Progenitor cell of endocrine pancreas (in vitro differentiated cells): ENCODE results near the gene IFI30. TPM values are rescaled to one million over a fixed set of nuclear protein-coding genes. Genes with fewer than 3 reads are reported as not detected.

Experiments
- DNase-seq: peaks from one replicate; pipeline ENCODE4 v3.0.0; 2021; ENCODE audit warnings: low spot score; ENCODE audit not compliant: unreplicated experiment
- H3K27ac Mint-ChIP-seq: 2 replicates; pipeline ENCODE4 v1.8.0; 2021; ENCODE audit warnings: mild to moderate bottlenecking, moderate library complexity, mixed read lengths
- H3K27me3 Mint-ChIP-seq: 2 replicates; pipeline ENCODE4 v1.8.0; 2021; ENCODE audit warnings: mixed read lengths
- H3K36me3 Mint-ChIP-seq: 2 replicates; pipeline ENCODE4 v1.8.0; 2022; ENCODE audit warnings: mixed read lengths; ENCODE audit not compliant: insufficient read depth
- H3K4me1 Mint-ChIP-seq: 2 replicates; pipeline ENCODE4 v1.8.0; 2021; ENCODE audit warnings: low read depth, mixed read lengths
- H3K4me3 Mint-ChIP-seq: 2 replicates; pipeline ENCODE4 v1.8.0; 2021; ENCODE audit warnings: low read depth, mild to moderate bottlenecking, moderate library complexity, mixed read lengths
- H3K9me3 Mint-ChIP-seq: 2 replicates; pipeline ENCODE4 v1.8.0; 2021; ENCODE audit warnings: low read depth, mixed read lengths
- total RNA-seq: library from RNA; stranded (reverse); gene quantifications from 2 replicates; pipeline ENCODE4 v1.2.1, GENCODE V29; 2021
- TF ChIP-seq, protein P1 (sequence below): fragments of 200-600 bp; sonication (generic); IDR thresholded peaks from one replicate; pipeline ENCODE4 v1.5.0; 2021; ENCODE audit warnings: antibody characterized with exemption, mild to moderate bottlenecking; ENCODE audit not compliant: unreplicated experiment

The IFI30 gene
- total RNA-seq, 1 donor from 2014 or later: not detected

DNA sequence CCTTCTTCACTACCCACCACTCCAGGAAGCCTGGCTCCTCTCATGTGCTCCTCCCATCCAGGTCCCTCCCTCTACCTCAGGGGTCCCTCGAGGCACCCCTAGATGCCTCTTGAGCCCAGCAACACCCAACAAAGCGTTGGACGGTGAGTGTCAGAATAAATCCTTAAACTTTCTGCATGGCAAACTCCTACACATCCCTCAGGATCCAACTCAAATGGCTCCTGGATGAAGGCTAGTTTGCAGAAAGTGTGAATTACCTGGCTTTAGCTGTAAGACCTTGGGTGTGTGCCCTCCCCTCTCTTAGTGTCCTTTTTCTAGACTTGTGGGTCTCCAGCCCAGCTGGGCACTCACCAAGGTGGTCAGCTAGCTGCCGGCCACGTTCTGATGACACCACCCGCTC, 24.8 kb downstream of the IFI30 start:
- peaks cover 9% of the 10 kb centered on the region for H3K4me1 Mint-ChIP-seq
- H3K36me3 Mint-ChIP-seq: peaks cover 1% of the 10 kb centered on the region
- TF ChIP-seq, protein P1, sequence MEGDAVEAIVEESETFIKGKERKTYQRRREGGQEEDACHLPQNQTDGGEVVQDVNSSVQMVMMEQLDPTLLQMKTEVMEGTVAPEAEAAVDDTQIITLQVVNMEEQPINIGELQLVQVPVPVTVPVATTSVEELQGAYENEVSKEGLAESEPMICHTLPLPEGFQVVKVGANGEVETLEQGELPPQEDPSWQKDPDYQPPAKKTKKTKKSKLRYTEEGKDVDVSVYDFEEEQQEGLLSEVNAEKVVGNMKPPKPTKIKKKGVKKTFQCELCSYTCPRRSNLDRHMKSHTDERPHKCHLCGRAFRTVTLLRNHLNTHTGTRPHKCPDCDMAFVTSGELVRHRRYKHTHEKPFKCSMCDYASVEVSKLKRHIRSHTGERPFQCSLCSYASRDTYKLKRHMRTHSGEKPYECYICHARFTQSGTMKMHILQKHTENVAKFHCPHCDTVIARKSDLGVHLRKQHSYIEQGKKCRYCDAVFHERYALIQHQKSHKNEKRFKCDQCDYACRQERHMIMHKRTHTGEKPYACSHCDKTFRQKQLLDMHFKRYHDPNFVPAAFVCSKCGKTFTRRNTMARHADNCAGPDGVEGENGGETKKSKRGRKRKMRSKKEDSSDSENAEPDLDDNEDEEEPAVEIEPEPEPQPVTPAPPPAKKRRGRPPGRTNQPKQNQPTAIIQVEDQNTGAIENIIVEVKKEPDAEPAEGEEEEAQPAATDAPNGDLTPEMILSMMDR: no peak
- H3K27me3 Mint-ChIP-seq: no peaks in the 10 kb centered on the region
- H3K27ac Mint-ChIP-seq: no peak overlapping the region
- DNase-seq: no peak
- H3K9me3 Mint-ChIP-seq: no peaks in the 10 kb centered on the region
- H3K4me3 Mint-ChIP-seq: no peak overlapping the region

DNA sequence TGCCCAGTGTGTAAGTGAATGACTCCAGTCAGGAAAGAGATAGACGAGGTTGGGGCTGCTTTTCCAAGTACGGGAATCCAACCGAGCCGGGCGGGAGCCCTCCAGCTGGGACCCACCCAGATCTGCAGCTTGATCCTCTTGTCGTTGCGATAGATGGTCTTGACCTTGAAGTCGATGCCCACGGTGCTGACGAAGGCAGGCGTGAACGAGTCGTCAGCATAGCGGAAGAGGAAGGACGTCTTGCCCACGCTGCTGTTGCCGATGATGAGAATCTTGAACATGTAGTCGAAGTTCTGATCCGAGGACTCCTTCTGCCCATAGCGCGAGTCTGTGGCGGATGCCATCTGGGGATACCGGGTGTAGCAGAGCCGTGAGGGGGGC, 28.8 kb downstream of the IFI30 start:
- H3K4me1 Mint-ChIP-seq: peaks cover 3% of the 10 kb centered on the region
- TF ChIP-seq, protein P1: no peak
- H3K9me3 Mint-ChIP-seq: no peaks in the 10 kb centered on the region
- DNase-seq: no peak
- H3K4me3 Mint-ChIP-seq: peak overlapping the region; percentile 61
- H3K36me3 Mint-ChIP-seq: peaks cover 1% of the 10 kb centered on the region
- no peaks in the 10 kb centered on the region for H3K27me3 Mint-ChIP-seq
- no peak overlapping the region for H3K27ac Mint-ChIP-seq

DNA sequence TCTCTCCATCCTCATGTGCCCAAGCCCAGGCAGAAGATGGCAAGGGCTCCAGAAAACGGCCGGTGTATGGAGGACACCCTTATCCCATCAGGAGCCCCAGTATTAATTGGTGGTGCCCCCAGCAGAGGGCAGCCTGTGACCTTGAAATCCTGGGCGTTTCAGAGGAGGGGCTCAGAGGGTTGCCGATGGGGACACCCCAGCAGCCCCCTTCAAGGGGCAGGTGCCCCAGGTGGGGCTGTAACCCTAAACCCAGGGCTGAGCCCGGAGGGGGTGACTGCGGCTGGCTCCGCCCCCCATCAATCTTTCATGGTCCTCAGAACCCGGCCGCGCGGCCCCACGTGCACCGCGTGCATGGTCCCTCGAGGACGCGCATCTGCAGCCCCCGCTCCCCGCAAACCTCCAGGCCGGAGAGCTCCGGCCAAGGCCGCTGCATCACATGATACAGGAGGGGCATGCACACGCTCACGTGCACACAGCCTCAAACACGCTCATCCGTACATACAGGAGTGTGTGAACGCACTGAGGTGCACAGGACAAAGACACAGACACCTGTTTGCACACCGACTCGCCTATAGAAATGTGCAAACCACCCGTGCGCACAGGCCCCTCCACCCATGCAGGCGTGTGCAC, 29.3 kb downstream of the IFI30 start:
- H3K4me3 Mint-ChIP-seq: peak overlapping the region; percentile 87
- H3K27ac Mint-ChIP-seq: peak overlapping the region; percentile 47
- H3K36me3 Mint-ChIP-seq: peaks cover 1% of the 10 kb centered on the region
- TF ChIP-seq, protein P1: peak; percentile 27
- DNase-seq: no peak
- H3K9me3 Mint-ChIP-seq: no peaks in the 10 kb centered on the region
- no peaks in the 10 kb centered on the region for H3K27me3 Mint-ChIP-seq
- H3K4me1 Mint-ChIP-seq: peaks cover 3% of the 10 kb centered on the region

DNA sequence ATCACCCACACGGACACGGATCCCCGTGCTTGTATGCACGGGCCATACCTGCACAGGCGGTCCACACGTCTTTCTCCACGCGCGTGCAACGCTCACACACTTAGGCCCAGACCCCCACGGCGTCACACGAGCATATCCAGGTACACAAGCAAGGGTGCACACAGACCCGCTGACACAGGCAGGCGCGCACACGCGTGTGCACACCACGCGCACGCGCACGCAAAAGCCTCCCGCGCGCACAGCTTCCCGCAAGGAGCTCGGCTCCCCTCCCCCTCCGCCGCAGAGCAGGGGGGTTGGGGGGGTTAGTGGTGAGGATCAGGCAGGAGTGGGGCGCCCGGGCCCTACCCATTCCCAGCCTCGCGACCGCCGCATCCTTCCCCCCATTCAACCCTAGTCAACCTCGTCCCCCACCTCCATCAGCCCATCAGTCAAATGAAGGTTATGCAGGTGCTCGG, 29.8 kb downstream of the IFI30 start:
- Mint-ChIP-seq H3K4me3 (peak overlapping the region; percentile 87), H3K4me1 (peaks cover 3% of the 10 kb centered on the region), H3K27ac (peak overlapping the region; percentile 81), H3K36me3 (peaks cover 1% of the 10 kb centered on the region), H3K9me3 (no peaks in the 10 kb centered on the region), H3K27me3 (peaks cover 1% of the 10 kb centered on the region)
- no peak for DNase-seq
- TF ChIP-seq, protein P1: no peak

DNA sequence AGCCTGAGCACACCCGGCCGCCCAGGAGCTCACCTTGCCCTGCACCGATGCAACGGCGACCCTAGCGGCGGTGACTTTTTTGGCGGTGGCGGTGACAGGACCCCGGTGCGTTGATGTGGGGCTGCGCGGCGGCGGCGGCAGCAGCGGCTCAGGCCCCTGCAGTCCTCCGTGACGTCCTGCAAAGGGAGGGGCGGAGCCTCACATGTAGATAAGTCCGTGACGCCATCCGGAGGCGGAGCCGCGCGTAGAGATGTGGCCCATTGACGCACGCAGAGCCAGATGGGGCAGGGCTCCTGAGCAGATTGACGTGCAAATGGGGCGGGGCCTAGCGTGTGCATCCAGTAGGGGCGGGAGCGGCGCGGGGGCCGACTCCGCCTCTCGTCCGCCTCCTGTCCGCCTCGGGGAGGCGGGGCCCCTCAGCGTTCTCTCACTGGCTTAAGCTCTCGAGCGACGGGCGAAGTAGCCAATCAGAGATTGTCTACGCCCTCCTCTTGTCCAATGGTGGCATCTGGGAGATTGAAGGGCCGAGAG, 30.3 kb downstream of the IFI30 start, which contains the start of gene RAB3A:
Gene RAB3A (minus strand): TSS at position 180 of the 531 bp plus-strand sequence. CDS start 1,302 bp downstream, outside the sequence.
- Mint-ChIP-seq H3K4me1 (peaks cover 3% of the 10 kb centered on the region), H3K9me3 (no peaks in the 10 kb centered on the region), H3K36me3 (no peaks in the 10 kb centered on the region), H3K27me3 (peaks cover 6% of the 10 kb centered on the region), H3K4me3 (peak within 1 kb of the TSS; percentile 88), H3K27ac (peak within 1 kb of the TSS; percentile 96)
- TF ChIP-seq, protein P1: peak; percentile 35
- peak; percentile 99 for DNase-seq
